Transverse colon (tissue), 4 donors: ENCODE measurements around the gene PRR16. TPM values are rescaled to one million over a fixed set of nuclear protein-coding genes. Genes with fewer than 3 reads are reported as not detected.

Source experiments
- DNase-seq: peaks from one replicate; pipeline ENCODE4 v3.0.0-alpha.2; 2019
- H3K27ac ChIP-seq, 4 donors: fragments of 200-600 bp; sonication (generic); 2 replicates each; pipeline ENCODE4 v1.5.1; 2016 to 2018; ENCODE audit warnings: inconsistent platforms in 4 of 4
- H3K27me3 ChIP-seq: fragments of 200-600 bp; sonication (generic); 2 replicates; pipeline ENCODE4 v1.5.1; 2017; ENCODE audit warnings: inconsistent platforms
- H3K36me3 ChIP-seq, 4 donors: fragments of 200-600 bp; sonication (generic); 2 replicates each; pipeline ENCODE4 v1.5.1; 2017 to 2019; ENCODE audit warnings: inconsistent platforms in 4 of 4
- H3K4me1 ChIP-seq, 4 donors: fragments of 200-600 bp; sonication (generic); 2 replicates each; pipeline ENCODE4 v1.5.1; 2017 to 2020; ENCODE audit warnings: inconsistent platforms in 4 of 4
- H3K4me3 ChIP-seq, 4 donors: fragments of 200-600 bp; sonication (generic); 1 replicate in 1 of 4; 2 replicates in 3 of 4; pipeline versions ENCODE4 v1.5.1 to v1.6.1; 2017 to 2019; ENCODE audit warnings: inconsistent platforms in 4 of 4
- H3K9me3 ChIP-seq, 2 donors: fragments of 200-600 bp; sonication (generic); 2 replicates each; pipeline ENCODE4 v1.5.1; 2017 to 2019; ENCODE audit warnings: inconsistent platforms in 2 of 2
- EP300 ChIP-seq: sonication (generic); formaldehyde crosslinking; IDR thresholded peaks from one replicate; pipeline ENCODE4 v1.6.1; 2017; ENCODE audit warnings: antibody characterized with exemption, low read depth
- POLR2A ChIP-seq: fragments of 450-650 bp; IDR thresholded peaks from one replicate; pipeline ENCODE4 v1.6.1; 2016; ENCODE audit warnings: antibody characterized with exemption, mild to moderate bottlenecking, moderate library complexity
- POLR2AphosphoS5 ChIP-seq, 3 donors: sonication (generic); formaldehyde crosslinking; IDR thresholded peaks; one replicate each; pipeline ENCODE4 v1.6.1; 2016; ENCODE audit warnings: antibody characterized with exemption in 3 of 3
- WGBS, 2 donors: methylation state at CpG; one replicate each; pipeline ENCODE4 v1.1.5; 2018; ENCODE audit warnings: low coverage in 1 of 2; 5-methylcytosine and 5-hydroxymethylcytosine counted together
- in situ Hi-C, 4 donors: fragments of 200-750 bp; cut with MboI; loops; one replicate each; pipeline versions ENCODE4 v1.15.0 to v1.15.1; 2017; ENCODE audit warnings: low sequenced_read_pairs in 3 of 4, low pct_ligation_motif_present in 1 of 4, low pct_unique_long_range_greater_than_20kb in 1 of 4
- intact Hi-C: fragments of 100-400 bp; cut with DNase I; formaldehyde crosslinking; loops from one replicate; pipeline ENCODE4 v1.15.1; 2023; ENCODE audit warnings: low total_unique reads
- total RNA-seq, 4 donors: library from RNA; depleted of rRNA; stranded (reverse); fragments of >200 nt; gene quantifications; one replicate each; pipeline ENCODE4 v1.1.0, GENCODE V29; 2016
- TF ChIP-seq, protein P1 (sequence below), 5 experiments: fragments of 200-600 bp in 3 of 5; fragments of 450-650 bp in 2 of 5; sonication (generic) in 3 of 5; IDR thresholded peaks; 1 replicate in 2 of 5; 2 replicates in 3 of 5; pipeline ENCODE4 v1.5.1; 2016 to 2017; ENCODE audit warnings: antibody characterized with exemption in 5 of 5, inconsistent platforms in 3 of 5, mild to moderate bottlenecking in 2 of 5, moderate library complexity in 1 of 5

Gene PRR16
- total RNA-seq, 4 donors from 2014 or later, result 2.7 to 9.7 (median 6.3) TPM

DNA sequence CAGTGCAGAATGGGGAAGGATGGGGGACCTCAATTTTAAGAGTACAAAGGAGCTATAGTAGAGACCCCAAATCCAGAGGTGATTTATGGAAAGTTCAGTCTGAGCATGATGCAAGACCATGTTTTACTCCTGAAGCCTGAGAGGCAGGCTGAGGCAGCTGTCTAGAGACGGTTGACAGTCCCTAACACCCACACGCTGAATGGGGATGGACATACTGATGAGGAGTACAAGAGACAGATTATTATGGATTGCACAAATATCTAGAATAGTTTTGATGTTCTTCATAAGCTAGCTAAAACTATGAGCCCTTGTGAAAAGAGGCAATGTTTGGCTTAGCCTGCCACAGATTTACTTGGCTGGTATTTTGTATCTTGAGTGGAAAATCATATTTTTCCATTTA, 64.5 kb downstream of the PRR16 start:
- no peaks in the 10 kb centered on the region for H3K4me1 ChIP-seq
- intact Hi-C loops (no loop called here), in situ Hi-C loops (no loop called here)
- TF ChIP-seq POLR2A (no peak), POLR2AphosphoS5 (IDR thresholded peaks at IDR 0.05) (no peak), EP300 (no peak)
- TF ChIP-seq, protein P1, sequence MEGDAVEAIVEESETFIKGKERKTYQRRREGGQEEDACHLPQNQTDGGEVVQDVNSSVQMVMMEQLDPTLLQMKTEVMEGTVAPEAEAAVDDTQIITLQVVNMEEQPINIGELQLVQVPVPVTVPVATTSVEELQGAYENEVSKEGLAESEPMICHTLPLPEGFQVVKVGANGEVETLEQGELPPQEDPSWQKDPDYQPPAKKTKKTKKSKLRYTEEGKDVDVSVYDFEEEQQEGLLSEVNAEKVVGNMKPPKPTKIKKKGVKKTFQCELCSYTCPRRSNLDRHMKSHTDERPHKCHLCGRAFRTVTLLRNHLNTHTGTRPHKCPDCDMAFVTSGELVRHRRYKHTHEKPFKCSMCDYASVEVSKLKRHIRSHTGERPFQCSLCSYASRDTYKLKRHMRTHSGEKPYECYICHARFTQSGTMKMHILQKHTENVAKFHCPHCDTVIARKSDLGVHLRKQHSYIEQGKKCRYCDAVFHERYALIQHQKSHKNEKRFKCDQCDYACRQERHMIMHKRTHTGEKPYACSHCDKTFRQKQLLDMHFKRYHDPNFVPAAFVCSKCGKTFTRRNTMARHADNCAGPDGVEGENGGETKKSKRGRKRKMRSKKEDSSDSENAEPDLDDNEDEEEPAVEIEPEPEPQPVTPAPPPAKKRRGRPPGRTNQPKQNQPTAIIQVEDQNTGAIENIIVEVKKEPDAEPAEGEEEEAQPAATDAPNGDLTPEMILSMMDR (IDR thresholded peaks at IDR 0.05), result no peak
- H3K27ac ChIP-seq, result no peak overlapping the region
- no peak for DNase-seq
- H3K36me3 ChIP-seq, result no peaks in the 10 kb centered on the region
- H3K4me3 ChIP-seq, result no peak overlapping the region
- no peaks in the 10 kb centered on the region for H3K27me3 ChIP-seq
- H3K9me3 ChIP-seq, result no peaks in the 10 kb centered on the region
- WGBS, 2 donors, result 80 to 88% methylated on average over 2 of the region's 2 CpGs

DNA sequence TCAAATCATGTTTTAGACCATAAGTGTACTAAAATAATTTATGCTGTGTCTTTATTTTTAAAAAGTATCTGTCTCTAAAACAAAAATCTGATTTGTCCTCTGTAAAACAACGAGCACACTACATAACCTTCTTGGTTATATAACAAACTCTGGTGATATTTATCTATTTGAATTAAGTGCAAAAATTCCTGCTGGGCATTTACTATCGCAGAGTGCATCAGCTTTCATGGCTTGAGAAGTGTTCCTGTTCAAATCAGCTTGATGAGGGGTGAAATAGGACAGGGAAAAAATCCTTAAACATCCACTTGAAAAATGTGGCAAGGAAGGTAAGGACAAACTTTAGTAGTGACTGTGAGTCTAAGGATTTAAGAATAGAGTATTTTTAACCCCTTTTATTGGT, 65.3 kb downstream of the PRR16 start:
- no peaks in the 10 kb centered on the region for H3K9me3 ChIP-seq
- intact Hi-C loops (no loop called here), in situ Hi-C loops (no loop called here)
- H3K27ac ChIP-seq, result no peak overlapping the region
- H3K36me3 ChIP-seq, result no peaks in the 10 kb centered on the region
- TF ChIP-seq EP300 (no peak), POLR2AphosphoS5 (IDR thresholded peaks at IDR 0.05) (no peak)
- 66 to 84% methylated on average over 2 of the region's 2 CpGs for WGBS, 2 donors
- H3K27me3 ChIP-seq, result no peaks in the 10 kb centered on the region
- H3K4me3 ChIP-seq, result no peak overlapping the region
- H3K4me1 ChIP-seq, result no peaks in the 10 kb centered on the region
- DNase-seq, result no peak

DNA sequence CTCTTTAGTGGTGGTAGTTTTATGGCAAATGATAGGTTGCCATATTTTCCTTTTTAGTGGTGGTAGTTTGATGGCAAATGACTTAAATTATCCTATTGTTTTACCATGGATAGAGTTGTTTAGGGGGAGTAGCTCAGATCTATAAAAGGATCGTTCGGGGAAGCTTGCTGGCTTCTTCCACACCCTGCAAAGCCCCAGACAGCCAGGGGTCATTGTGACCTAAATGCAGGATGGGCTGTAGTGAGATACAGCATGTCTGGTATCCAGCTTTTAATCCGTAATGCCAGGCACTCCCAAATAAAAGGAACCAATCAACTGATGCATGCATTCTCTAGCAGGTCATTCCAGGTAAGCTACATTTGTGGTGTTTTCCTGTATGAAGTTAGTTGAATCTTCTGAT, 67.1 kb downstream of the PRR16 start:
- in situ Hi-C loops (no loop called here), intact Hi-C loops (no loop called here)
- H3K27ac ChIP-seq, result no peak overlapping the region
- WGBS, 2 donors, result 33 to 50% methylated on average over 1 to 3 of the region's 3 CpGs
- H3K27me3 ChIP-seq, result no peaks in the 10 kb centered on the region
- H3K4me1 ChIP-seq, result no peaks in the 10 kb centered on the region
- H3K9me3 ChIP-seq, result no peaks in the 10 kb centered on the region
- TF ChIP-seq, protein P1 (IDR thresholded peaks at IDR 0.05), result no peak
- TF ChIP-seq EP300 (no peak), POLR2A (no peak), POLR2AphosphoS5 (IDR thresholded peaks at IDR 0.05) (no peak)
- no peak overlapping the region for H3K4me3 ChIP-seq
- no peak for DNase-seq
- no peaks in the 10 kb centered on the region for H3K36me3 ChIP-seq

DNA sequence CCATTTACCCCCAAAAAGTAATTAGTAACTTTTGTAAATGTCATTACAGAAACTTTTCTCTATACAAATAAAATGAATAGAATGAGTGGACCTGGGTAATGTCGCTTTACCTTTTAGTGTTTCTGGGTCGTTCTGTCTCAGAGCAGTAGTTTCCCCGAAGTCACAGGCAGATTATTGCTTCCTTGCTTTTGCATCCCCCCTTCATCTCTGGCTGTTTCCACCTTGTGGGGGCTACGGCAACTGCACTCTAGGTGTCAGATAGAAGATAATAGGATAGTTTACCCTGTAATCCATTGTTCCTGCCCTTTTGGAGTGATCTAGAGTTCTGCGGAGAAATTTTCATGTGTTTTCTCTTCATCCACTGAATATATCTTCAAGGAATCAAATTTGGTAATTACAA, 68.7 kb downstream of the PRR16 start:
- Histone ChIP-seq H3K27ac (no peak overlapping the region), H3K4me3 (no peak overlapping the region), H3K9me3 (no peaks in the 10 kb centered on the region), H3K27me3 (no peaks in the 10 kb centered on the region), H3K4me1 (no peaks in the 10 kb centered on the region), H3K36me3 (no peaks in the 10 kb centered on the region)
- in situ Hi-C loops, result no loop called here
- intact Hi-C loops, result no loop called here
- TF ChIP-seq EP300, result no peak
- WGBS, 2 donors, result 51 to 58% methylated on average over 5 of the region's 5 CpGs
- no peak for DNase-seq

DNA sequence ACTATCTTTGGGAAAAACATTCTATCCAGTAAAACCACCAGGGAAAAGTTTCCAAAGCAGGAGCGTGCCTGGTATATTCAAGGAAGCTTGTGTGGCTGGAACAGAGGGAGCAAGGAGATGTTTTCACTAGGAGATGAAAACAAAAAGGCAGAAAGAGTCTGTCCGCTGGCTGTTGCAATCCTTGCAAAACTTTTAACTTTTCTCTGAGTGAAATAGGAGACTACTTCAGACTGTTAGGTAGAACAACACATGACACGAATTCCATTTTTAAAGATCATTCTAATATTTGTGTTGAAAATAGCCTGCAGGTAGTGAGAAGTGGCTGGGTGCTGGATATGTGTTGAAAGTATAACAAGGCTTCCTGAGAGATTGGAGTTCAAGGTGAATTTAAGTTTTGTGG, 69.5 kb downstream of the PRR16 start:
- in situ Hi-C loops, result no loop called here
- WGBS, 2 donors, result 60 to 76% methylated on average over 3 of the region's 3 CpGs
- Histone ChIP-seq H3K9me3 (no peaks in the 10 kb centered on the region), H3K36me3 (no peaks in the 10 kb centered on the region), H3K27ac (no peak overlapping the region), H3K4me3 (no peak overlapping the region), H3K27me3 (no peaks in the 10 kb centered on the region), H3K4me1 (no peaks in the 10 kb centered on the region)
- intact Hi-C loops, result no loop called here
- TF ChIP-seq EP300 (no peak), POLR2AphosphoS5 (IDR thresholded peaks at IDR 0.05) (no peak), POLR2A (no peak)
- TF ChIP-seq, protein P1 (IDR thresholded peaks at IDR 0.05), result no peak
- no peak for DNase-seq
